CD4-positive, alpha-beta T cell treated with Interleukin-10 for 1 hour (primary cell): ENCODE data around the gene SPRY2.
"Not testable (repeated sequence)": the region's sequence is repeated elsewhere in the genome, so short reads cannot be mapped to it uniquely, and the experiment has no call there.

Source experiments
- DNase-seq: peaks from one replicate; pipeline ENCODE4 v3.0.0-alpha.2; 2020

The SPRY2 gene, protein sequence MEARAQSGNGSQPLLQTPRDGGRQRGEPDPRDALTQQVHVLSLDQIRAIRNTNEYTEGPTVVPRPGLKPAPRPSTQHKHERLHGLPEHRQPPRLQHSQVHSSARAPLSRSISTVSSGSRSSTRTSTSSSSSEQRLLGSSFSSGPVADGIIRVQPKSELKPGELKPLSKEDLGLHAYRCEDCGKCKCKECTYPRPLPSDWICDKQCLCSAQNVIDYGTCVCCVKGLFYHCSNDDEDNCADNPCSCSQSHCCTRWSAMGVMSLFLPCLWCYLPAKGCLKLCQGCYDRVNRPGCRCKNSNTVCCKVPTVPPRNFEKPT

DNA sequence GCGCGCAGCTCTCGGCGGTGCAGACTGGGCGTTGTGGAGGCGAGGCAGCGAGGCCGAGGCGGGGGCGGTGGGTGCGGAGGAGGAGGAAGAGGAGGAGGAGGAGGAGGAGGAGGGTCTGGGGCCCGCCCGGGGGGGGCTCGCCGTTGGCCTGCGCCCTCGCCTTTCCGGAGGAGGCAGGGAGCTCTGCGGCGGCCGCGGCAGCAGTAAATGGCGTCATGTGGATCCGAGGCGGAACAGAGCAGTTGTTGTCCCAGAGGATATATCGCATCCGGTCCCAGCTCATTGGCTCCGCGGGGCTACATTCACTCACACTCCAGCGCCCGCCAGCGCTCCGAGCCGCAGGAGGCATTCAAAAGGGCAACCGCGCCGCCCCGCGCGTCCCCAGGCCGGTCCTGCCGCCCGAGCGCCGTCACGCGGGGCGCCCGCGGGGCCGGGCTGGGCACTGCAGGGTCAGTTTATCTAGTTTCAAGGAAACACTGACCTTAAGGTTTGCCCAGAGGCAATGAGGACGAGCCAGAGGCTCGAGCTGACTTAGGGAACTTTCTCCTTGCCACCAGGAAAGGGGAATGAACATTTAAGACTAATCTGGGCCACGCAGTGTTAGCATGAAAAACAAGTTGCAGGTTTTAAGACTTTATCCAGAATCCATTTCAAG is at the start of gene SPRY2:
Gene SPRY2 (minus strand): TSS at position 26 of the 655 bp plus-strand sequence. CDS start 3,421 bp downstream, outside the sequence.
- peak; percentile 22 for DNase-seq

DNA sequence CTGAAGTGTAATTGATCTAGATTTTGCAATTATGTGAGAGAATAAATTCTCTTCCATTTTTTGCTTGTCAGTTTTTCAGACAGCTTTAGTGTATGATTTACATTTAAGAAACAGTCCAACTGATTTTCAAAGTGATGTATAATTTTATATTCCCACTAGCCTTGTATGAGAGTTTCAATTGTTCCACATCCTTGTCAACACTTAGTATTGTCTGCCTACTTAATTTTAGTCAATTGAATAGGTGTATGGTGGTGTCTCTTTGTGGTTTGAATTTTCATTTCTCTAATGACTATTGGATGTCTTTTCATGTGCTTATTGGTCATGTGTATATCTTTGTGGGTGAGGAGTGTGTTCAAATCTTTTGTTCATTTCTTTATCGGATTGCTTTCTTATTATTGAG is 49.4 kb upstream of the SPRY2 start:
- no peak for DNase-seq

DNA sequence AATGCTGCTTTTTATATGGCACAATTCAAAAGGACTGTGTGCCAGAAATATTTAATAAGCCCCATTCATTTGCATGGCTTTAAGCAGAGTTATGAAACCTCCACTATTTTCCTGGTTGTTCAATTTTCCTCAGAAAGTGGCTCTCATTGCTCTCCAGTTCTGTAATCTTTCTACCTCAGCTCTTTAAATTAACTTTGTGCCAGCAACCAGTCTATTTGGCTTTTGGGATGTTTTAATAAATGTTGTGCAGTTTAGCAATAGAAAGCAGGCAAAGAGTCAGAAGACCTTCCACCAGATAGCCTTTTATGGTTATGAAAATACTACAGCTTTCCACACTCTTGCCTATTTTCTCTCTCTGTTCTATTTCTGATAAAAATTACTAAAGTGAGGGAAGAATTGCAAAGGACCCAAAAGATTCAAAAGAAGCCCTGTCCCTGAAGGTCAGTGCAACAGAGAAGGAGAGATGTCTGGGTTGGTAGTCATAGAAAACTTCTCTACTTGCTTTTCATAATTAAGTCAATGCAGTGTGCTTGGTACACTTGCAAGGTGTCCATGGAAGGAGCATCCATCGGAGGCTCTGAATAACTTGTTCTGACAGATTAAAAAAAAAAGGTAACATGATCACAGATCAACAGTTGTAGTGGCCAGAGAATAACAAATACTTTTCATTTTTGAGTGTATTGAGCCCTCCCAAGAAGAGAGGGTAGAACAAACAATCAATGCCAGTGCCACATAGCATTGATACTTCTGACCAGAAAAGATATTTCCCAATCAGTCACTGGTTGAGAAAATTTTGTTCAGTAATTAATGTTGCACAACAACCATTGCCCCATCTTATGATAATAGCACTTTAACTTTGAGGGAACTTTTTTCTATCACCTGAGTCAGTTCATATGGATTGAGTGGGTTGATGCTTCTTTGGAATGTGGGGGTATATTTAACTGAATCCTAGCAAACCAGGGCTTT is 48.4 kb upstream of the SPRY2 start:
- no peak for DNase-seq

DNA sequence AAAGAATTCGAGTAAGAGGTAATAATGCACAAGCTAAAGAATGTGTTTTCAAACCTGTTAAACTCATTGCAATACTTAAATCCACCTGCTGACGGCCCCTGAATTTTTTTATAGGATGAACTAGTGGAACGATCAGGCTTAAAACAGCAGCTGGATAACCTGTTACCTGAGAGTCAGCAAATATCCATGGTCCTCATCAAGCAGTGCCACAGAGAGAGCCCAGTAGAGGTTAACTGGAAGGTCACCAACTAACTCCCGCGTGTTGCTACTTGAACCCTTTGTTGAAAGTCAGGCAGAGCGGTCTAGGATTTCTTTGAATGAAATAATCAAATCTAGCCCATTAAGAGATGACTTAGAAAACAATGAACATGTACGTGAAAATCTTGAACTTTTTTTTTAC is 47.6 kb upstream of the SPRY2 start:
- DNase-seq, result no peak

DNA sequence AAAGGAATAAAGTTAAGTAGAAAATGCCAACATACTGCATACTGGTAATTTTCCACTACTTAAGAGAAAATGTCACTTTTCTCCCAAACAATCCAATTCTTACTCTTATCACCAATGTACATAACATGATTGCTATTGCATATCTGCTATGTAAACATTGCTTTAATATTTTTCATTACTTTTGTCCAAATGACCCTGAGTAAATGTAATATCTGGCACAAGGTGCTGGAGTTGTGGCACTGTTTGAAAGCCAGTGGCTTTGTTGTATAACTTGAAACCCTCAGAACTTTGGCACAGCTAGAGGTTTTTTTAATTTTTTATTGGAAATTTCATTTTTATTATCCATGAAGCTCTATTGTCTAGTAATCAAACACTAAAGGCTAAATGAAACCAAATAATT is 45.7 kb upstream of the SPRY2 start:
- DNase-seq, result no peak

DNA sequence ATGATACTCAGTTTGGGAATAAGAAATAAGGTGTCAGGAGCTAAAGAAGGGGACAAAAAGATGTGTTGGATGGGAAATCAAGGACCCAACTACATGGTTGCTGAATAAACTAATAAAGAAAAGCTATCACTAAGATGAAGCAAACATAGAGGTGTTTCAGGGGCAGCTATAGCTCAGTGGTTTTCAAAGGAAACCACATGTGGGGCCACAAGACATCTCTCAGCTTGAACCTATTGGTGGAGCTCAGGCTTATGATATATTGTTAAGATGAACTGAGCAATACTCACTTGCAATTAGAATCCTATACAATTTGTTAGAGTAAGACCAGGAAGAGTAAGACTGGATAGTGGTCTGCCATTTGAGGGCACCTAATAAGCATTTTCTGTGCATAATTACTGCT is 45.1 kb upstream of the SPRY2 start:
- peak; percentile 16 for DNase-seq

DNA sequence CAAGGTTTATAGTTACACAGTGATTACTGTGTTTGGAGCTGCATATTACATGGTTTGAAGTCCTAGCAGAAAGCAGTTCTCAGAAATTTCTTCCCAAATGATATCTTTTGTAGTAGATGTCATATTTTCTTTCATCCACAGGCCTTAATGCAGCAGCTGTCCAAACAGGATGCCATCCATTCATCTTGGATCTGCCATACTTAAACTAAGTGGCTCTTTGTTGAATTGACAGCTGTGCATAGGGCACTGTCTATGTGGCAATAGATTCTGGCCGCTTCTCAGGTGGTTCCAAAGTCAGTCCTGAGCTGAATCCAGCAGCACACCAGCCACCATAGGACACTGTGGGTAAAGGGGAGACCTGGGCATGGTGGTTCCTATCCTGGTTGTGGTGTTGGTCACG is 41.6 kb upstream of the SPRY2 start:
- no peak for DNase-seq

DNA sequence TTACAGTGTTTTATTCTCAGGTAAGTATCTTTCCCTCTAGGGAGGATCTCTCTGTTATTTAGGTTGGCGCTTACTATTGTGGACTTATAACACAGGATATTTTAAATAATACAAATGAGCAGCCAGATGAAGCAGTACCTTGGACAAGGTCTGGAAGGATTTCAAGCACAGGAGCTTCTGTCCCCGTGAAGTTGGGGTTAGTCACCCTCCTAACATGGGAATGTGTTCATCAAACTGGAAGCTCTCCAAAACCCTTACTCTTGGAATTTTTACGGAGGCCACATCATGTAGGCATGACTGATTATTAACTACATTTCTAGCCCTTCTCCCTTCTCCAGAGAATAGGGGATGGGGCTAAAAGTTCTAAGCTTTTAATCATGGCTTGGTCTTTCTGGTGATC is 38.3 kb upstream of the SPRY2 start:
- DNase-seq, result no peak

DNA sequence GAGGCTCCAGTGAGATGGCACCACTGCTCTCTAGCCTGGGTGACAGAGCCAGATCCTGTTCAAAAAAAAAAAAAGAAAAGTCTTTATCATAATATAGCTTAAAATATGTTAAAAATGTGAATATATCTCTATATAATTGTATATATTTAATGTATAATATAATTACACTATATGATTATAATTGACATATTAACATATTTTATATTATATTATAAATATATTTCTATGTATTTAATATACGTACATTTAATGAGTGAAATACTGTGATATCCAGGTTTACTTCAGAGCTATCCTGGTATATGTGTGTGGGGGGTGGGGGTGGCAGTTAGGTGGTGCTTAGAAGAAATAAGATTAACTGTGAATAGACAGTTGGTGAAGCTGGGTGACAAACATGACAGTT is 35.6 kb upstream of the SPRY2 start:
- no peak for DNase-seq

DNA sequence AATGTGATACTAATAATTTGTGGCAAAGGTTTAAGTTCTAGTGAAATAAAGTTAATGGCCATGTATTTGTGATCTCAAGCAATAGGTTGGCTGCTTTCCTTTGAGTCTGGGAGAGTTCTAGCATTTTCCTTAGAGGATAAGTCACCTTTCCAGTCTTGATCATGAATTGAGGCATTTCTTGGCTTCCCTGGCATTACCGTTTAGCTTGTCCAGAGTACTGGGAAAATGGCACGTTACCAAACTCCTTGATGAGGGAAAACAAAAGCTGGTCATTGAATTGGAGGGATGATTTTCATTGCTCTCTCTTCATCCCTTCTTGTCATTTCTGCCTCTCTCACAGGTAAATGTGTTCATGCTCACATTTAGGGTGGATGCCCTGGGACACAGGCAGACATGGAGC is 34.0 kb upstream of the SPRY2 start:
- DNase-seq, result no peak

DNA sequence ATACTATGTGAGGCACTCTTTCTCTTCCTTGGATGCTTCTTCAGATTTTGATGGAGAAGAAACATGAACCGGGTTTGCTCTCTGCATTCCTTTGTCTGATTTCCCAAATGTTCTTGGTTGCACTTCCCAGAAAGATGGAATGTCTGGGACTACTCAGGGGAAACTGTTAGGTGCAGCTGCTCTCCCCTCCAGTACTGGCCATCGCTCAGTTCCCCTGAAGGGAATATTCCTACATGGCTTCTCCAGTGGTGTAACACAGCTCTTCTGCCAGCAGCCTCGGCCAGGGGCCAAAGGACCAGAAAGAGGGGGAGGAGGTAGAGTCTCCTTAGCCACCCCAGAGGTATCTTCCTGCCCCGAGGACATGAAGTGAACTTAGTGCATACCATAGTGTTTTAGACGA is 33.5 kb upstream of the SPRY2 start:
- DNase-seq, result no peak

DNA sequence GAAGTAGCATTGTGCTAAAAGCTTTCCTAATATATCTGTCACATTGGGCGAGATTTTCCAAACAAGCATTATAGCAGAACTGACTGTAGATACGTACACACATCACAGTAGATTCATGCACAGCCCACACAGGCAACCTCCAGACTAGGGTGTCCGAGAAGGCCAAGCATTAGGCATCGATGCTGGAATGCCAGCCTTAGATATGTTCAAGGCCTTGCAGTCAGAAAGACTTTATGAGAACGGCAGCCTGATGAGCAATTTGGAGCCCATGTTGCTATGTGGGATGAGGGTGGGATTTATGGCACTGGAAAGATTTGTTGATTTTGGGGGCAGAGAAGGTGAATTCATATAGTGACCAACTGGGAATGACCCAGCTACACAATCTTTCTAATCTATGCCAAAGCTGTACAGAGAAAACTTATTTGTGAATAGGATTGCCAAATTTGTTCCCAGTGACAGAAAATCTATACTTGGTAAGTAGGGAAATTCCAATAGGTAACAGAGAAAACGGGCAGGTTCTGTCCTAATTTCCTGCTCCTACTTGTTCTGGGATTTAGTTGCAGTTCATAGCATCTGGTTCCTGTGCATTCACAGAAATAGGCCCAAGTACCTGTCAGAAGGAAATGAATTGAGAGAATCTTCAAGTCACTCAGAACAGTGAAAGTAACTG is 31.0 kb upstream of the SPRY2 start:
- no peak for DNase-seq

DNA sequence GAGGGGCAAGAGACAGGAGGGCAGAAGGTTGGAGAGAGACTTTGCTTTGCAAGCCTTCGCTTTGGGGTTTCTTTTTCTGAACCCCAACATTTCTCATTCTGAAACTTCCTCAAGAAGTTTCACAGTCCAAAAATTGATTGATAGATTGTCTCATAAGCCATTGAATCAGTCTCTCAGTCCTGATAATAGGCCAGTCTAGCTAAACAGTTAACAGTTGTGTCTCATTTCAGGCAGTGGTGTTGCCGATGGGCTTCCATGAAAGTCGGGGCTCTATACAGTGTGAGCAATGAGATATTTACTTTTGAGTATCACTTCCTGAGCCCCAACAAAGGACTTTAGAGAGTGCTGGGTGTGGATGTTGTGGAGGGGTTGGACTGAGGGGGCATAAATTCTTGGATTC is 26.5 kb upstream of the SPRY2 start:
- no peak for DNase-seq

DNA sequence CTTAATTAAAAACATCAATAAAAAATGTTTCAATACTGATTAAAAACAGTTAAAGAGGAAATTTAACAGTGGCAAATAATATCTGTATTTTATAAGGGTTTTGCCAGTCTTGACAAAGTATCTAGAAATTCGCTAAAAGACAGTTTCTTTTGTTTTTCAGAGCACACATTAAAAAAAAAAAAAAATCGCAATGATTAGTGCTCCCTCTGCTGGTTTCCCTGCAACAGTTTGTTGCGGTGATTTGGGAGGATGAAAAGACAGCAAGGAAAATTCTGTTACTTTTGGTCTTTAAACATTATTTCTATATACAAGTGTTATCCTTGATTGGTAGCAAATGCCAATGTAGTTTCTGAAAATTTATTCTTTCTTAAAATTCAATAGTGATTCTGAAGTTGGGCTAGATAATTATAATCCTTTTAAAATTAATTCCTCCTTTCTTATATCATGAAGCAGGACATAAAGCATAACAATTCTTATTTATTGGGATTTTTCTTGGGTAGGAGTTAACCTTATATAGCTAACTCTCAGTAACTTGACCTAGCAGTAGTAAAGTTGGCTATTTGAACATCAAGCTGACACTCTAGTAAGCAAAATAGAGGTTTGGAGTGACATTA is 23.1 kb upstream of the SPRY2 start:
- no peak for DNase-seq

DNA sequence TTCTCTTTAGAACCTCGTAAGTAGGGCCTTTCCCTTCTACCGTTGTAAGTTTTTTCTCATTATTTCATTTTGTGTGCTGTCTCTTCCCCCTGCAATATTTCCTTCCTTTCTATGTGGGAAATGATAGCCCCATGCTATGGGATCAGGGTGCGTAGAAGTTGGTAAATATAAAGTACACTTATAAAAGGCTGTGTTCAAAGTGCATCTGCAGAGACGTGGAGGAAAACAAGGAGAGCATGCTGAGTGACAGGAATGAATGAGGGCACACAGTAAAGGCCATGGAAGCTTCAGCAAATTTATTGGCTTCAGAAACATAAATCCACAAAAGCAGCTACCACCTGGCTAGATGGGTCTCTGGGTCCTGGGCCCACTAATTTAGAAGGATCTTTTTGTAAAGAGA is 21.6 kb upstream of the SPRY2 start:
- DNase-seq, result no peak

DNA sequence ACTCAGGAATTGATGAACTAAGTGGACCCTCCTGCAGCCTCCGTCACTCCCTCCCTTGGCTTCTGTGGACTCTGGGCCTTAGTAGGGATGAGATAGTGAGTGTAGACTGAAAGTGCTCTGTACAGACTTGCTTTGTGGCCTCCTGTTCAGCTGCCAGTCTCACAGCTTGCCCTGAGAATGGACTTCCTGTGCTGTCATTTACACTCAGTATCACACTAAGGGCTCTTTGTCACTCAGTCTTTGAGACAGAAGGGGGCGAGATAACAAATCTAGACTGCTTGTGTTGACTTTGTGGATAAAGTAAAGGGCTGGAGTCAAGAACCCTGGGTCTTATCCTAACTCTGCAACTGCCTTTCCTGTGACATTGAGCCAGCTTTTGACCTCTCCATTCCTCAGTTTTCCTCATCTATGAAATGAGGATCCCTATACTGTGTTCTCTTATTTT is 21.0 kb upstream of the SPRY2 start:
- DNase-seq, result no peak

DNA sequence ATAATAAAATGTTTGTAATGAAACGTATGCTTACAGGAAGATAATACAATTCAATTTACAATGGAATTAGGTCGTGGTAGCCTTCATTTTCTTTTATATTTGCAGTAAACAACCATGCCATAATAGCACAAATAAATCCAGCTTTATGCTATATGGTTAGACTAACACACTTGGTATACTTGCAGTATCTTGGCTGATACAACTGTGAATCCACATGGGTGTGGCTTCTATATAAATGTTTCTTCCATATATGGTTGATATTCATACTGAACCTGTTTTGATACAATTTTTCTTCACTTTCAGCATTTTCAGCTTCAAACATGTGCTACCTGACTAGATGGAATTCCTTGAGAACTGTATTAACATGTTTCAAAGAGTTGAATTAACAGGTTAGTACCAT is 20.4 kb upstream of the SPRY2 start:
- DNase-seq, result no peak

DNA sequence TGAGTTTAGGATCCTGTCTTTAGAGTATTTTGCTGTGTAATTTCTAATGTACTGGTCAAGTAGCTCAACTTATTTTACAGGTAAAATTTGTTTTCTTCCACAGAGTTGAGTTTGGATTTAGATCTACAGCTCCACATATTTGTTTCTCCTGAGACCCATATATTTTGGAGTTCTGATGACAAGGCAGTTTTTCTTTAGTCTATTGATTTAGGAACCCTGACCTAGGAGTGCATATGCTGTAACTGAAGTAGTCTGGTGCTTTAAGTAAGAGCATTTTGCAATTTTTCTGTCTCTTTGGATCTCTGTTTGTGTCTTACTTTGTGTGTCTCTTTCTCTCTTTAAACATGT is 19.5 kb upstream of the SPRY2 start:
- DNase-seq, result no peak

DNA sequence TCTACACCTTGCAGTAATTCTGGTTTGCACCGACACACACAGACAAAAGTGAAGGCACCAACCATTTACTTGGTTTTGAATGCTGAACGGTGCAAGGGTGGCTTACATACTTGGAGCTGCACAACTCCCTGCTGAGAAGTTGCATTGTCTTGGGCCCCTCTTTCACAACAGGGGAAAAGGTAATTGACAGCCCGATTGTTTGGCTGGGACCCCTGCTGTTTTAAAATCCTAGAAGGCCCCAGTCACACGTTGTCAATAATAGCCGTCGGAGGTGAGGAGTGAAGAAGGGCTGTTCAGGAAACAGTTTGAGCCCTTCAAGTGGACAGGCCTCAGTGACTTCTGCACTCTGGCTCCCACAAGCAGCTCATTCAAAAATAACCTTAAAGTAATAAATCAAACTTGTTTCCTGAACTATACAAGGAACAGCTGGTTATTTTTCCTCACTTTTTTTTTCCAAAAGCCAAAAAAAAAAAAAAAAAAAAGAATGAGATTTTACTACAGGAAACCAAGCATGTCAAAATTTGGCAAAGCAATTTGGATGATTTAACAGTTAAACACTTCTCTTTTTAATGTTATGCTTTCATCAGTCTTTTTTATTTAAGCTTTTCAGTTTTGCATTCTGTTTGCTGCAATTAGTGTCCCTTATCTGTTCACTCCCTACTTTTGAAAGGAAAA is 19.0 kb upstream of the SPRY2 start:
- no peak for DNase-seq

DNA sequence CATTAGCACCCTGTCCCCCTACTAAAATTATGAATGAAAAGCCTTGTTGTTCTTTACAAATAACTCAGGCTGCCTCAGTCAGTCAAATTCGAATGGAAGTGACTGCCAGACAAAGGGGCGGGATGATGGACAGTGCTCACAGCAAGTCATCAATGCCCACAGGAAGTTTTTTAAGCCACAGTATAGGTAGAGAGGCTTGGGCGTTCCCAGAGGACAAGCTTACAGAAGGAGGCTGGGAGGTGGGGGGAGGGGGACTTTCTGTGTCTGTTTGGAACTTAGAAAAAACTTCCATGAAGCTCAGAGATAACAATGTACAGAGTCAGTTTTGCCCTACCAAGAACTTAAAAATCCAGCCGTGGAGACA is 18.5 kb upstream of the SPRY2 start:
- DNase-seq, result no peak

DNA sequence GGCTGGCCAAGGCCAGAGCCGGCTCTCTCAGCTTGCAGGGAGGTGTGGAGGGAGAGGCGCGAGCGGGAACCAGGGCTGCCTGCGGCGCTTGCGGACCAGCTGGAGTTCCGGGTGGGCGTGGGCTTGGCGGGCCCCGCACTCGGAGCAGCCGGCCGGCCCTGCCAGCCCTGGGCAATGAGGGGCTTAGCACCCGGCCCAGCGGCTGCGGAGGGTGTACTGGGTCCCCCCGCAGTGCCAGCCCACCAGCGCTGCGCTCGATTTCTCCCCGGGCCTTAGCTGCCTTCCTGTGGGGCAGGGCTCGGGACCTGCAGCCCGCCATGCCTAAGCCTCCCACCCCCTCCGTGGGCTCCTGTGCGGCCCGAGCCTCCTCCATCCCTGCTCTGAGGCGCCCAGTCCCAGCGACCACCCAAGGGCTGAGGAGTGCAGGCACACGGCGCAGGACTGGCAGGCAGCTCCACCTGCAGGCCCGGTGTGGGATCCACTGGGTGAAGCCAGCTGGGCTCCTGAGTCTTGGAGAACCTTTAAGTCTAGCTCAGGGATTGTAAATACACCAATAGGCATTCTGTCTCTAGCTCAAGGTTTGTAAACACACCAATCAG is 14.7 kb upstream of the SPRY2 start:
- DNase-seq, result not testable (repeated sequence)

DNA sequence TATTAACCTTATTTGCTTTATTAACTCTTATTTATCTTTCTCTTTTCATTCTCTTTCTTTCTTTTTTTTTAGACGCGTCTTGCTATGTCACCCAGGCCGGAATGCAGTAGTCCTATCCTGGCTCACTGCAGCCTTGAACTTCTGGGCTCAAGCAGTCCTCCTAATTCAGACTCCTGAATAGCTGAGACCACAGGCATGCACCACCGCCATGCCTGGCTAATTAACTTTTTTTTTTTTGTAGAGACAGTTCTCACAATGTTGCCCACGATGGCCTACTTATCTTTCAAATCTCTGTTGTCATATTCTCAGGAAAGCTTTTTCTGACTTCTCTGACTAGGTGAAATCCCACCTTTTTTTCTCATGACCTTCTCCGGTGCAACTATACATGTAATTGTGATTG is 7.8 kb upstream of the SPRY2 start:
- DNase-seq, result no peak
